ELF-1 (cell line): ENCODE results near the gene IL1RAPL1.

Experiments used
- DNase-seq: peaks from one replicate; pipeline ENCODE4 v3.0.0-alpha.2; 2016; ENCODE audit warnings: low read depth, low spot score

The IL1RAPL1 gene

GRCh38 chrX:28969126-28969525 lies 381.9 kb downstream of the IL1RAPL1 start:
- no peak for DNase-seq

DNA sequence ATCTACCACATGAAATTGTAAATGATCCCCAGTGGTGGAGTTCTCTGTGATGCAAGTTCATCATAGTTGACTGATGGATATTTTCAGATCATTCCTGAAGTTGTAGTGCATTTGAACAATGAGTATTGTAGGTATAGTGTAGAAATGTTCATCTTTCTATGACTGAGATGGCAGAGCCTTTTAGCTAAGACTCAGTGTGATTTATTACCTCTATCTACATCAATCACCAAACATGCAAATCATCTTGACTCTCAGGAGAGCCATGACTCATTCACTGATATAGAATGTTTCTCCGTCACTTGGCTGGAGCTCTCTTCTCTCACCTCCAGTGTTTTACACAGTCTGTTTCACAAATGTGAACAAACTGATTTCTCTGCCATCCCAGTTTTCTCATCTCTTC lies 392.6 kb downstream of the IL1RAPL1 start:
- no peak for DNase-seq

- no peak for DNase-seq
These were observed 394.7 kb downstream of the IL1RAPL1 start for GRCh38 chrX:28981952-28982351.

DNA sequence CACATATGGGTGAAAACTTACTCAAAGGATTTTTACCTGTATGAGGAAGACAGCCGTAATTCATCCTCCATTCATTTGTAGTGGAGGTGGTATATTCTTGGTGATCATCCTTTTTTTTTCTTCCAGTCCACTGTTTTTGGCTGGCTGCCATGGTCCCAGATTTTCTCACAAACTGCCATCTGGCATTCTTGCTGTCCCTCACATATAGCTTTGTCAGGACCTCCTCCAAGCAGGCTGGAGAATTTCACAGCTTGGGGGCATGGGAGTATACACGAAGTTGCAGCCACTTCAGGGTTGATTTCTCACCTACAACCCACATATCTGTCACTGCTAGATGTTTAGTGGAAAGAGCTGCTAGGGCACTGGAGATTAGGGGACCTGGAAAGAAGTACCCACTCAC lies 401.0 kb downstream of the IL1RAPL1 start:
- DNase-seq, result peak; percentile 18

DNA sequence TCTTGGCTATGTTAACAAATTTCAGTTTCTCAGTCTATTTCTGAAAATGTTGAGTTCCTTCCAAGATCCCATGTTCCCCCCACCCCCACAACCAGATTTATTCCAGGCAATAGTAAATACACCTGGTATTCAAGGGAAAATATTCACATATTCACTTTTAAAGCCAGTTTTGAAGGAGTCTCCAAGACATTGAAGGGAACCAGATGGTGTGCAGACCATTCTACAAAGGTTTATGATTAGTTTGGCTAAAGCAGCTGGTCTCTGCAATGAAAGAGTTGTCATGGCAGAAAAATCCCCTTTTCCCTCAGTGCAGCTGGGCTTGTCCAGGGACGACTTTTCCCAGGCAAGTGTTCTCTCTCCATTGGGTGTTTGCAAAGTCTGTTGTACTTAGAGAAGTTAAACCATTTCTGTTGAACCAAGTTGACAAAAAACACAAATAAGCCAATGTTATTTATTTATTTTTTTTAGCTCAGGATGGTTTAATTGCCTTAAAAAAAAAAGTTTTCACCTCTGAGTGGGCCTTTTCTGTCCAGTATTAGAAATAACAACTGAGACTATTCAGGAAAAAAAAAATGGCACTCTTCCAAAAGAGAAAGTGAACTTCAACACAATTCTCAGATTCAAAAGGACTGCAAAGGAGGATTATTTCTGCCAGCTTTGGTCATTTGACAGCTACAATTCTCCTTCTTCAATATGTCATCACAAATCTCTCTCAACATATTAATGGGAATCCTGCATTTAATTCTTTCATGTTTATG lies 410.6 kb downstream of the IL1RAPL1 start:
- DNase-seq, result no peak

GRCh38 chrX:28998609-28999135 lies 411.4 kb downstream of the IL1RAPL1 start:
- DNase-seq, result no peak

DNA sequence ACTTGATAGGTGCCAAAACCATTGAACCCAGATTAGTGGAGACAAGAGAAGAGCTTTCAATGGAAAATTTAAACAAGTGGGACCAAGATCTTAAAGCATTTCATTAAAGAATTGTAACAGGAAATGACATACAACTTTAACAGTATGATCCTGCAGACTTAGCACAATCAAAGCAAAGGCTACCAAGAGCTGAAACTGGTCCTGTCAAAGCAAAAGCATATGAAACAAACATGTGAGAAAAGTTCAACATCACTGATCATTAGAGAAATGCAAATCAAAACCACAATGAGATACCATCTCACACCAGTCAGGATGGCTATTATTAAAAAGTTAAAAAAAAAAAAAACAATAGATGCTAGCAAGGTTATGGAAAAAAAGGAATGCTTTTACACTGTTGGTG lies 425.6 kb downstream of the IL1RAPL1 start:
- no peak for DNase-seq

DNA sequence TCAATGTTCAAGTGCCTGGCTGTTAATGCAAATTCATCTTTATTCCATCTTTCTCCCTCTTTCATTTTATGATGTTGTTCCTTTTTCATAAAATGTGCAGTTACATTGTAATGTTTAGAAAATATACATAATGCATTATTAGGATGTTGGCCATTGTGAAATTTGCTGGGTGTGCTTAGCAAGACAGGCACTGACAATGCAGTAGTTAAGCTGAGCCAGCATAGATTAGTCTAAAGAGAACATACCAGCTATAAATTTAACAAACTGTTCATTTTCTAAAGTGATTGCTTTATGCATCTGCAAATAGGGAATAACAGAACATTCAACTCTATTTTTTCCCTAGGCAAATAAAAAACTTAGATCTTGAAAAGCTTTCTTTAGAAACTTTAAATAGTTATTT lies 436.0 kb downstream of the IL1RAPL1 start:
- no peak for DNase-seq

- DNase-seq, result no peak
These were observed 437.6 kb downstream of the IL1RAPL1 start for GRCh38 chrX:29024871-29025270.

GRCh38 chrX:29039501-29039900 lies 452.3 kb downstream of the IL1RAPL1 start:
- no peak for DNase-seq

DNA sequence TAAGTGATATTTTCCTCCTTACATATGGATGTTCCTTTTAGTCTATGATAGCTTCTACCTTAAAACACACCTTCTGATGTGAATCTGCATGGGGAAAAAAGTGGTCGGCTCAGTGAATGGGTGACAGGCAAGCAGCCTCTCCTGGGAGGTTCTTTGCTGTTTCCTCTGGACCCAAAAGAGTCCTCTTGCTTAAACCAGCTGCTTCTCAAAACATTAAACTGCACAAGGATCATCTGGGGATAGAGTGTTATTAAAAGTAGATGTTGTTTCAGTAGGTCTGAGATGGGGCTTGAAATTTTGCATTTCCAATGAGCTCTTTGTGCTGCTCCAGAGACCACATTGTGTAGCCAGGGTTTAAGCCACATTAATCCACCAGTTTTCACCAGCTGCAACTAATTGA lies 452.9 kb downstream of the IL1RAPL1 start:
- no peak for DNase-seq

DNA sequence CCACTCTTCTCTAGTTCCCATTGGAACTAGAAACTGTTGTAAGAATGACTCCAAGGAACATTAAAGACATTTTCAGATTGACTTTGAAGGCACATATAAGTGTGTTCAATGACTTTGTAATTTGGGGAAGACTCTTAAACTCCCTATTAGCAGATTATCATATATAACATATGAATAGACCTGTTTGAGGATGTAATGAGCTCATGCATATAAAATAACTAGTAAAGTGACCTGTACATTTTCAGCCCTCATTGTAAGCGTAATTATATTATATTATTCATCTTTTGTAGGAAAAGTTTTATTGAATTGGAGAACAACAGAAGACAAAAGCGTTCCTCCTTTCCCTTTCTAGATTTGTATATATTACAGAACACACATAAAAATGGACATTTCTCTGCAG lies 455.1 kb downstream of the IL1RAPL1 start:
- DNase-seq, result no peak

- DNase-seq, result no peak
These were observed 456.5 kb downstream of the IL1RAPL1 start for GRCh38 chrX:29043746-29044145.

DNA sequence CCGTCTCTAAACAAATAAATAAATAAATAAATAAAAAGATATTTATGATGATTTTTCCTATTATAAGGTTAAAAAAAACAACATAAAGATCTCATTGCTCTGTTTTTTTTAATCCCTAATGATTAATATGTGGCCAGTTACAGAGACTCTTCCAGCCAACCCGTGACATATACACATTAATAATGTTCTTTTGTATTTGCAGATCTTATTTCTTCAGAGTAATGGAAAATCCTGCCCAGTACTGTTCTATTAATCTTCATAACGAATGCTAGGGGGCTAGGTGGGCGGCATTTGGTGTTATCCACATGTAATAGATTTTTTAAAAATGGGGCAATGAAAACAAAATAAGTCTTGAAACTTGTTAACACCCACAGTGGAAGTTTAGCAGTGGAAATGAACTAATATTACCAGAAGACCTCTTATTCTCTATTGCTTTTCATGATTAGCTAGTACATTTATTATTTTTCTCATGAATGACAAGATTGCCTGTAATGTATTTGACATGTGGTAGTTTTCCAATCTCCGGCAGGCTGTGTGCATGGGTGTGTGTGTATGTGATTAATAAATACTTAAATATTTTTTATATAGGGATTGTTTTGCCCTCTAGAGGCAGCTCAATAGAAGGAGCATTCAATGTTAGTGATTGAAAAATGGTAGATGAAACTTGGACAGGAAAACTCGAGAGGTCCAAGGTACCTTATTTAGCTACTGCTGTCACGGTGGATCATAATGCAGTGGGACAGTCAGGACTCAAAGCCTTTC lies 457.4 kb downstream of the IL1RAPL1 start:
- no peak for DNase-seq

DNA sequence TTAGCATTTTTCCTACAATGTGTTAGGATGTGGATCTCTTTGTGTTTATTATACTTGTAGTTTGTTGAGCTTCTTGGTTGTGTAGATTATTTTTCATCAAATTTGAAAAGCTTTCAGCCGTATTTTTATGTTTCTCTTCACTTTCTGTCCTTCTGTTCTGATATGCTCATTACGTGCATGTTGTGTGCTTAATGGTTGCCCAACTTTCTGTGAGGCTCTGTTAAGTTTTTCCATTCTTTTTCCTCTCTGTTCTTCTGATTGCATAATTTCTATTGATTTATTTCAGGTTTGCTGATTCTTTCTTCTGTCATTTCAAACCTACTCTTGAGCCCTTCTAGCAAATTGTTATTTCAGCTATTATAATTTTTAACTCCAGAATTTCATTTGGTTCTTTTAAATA lies 478.2 kb downstream of the IL1RAPL1 start:
- DNase-seq, result no peak

DNA sequence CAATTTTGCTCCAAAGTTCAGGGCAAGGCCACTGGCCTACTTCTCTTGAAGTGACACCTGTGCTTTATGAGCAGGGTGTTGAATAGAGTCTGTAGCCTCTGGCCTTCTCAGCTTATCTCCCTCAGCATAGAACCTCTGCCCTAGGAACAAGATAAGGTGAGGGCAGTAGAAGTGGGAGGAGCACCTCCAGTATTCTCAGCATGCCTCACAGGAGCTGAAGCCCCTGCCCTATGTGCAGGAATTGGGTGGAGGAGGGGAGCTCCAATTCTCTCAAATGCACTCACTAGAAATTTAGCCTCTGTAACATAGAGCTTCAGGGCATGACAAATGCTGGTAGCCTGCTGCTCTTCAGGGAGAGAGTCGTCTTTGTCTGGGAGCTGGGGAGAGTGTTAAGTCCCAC lies 479.3 kb downstream of the IL1RAPL1 start:
- DNase-seq, result peak; percentile 85

- no peak for DNase-seq
These were observed 480.1 kb downstream of the IL1RAPL1 start for GRCh38 chrX:29067351-29067750.

GRCh38 chrX:29071525-29072320 lies 484.5 kb downstream of the IL1RAPL1 start:
- no peak for DNase-seq

DNA sequence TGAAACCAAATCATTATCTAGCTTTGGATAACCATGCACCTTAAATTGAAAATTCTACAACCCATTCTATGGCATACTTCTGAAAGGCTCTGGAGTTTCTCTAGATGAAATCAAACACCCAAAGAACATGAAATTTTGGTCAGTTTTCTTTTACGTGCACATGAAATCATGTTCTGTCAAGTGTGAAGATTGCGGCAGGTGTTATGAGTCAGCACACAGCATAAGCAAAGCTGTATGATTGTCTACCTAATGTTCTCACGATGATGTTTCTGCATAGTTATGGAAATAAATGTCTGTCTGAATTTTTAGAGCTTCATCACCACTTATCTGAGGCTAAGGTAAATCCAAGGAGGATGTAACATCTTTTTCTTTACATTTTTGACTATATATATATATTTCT lies 495.3 kb downstream of the IL1RAPL1 start:
- no peak for DNase-seq

DNA sequence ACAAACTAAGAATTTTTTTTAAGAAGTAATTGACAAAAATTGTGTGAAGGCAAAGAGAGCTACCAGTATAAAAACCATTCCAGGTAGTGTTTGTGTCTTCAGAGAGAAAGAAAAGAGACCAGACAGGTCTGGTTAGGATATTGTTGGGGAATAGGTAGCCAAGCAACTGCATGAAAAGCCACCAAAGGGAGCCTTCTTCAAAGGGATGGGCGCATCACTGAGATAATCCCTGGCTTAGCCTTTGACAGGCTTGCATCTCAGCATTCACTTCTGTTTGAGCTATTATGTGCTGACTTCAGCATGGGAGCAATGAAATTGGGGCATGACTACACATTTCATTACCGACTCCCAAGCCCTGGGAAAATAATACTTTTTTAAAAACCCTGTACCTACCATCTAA lies 496.6 kb downstream of the IL1RAPL1 start:
- DNase-seq, result peak; percentile 14

DNA sequence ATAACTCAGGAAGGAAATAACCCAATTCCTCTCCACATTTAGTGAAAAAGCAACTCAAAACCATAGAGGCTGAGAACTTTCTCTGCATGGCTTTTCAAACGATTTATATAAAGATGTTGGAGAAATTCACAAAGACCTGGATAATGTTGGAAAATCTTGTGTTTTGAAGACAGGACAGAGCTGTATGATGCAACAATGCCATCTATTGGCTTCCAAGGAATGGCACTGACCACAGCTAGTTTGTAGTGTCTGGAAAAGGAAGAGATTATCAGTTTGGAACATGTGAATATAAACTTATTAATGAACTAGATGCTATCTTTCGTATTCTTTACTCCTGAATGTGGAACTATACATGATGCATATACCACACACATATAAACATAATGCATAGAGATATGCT lies 503.6 kb downstream of the IL1RAPL1 start:
- no peak for DNase-seq

- no peak for DNase-seq
These were observed 520.0 kb downstream of the IL1RAPL1 start for GRCh38 chrX:29107231-29107630.
